B cell (primary cell): Measurements from ENCODE around the gene GSE1. TPM values are rescaled to one million over a fixed set of nuclear protein-coding genes. Genes with fewer than 3 reads are reported as not detected.
A peak's percentile ranks its signal among the peaks of the same experiment; 100 is the strongest.

ENCODE experiments used
- ATAC-seq: fragments of 200-7000 bp; cut with Tn5 transposase; one replicate; pipeline ENCODE4 v1.10.0; 2021; ENCODE audit warnings: low read depth, mild to moderate bottlenecking, moderate number of reproducible peaks, moderate library complexity
- CTCF ChIA-PET: fragments of 350-600 bp; sonication (Branson Sonifier 250); formaldehyde crosslinking; loops from one replicate; lab custom pipeline; 2021; ENCODE audit warnings: antibody characterized with exemption, inconsistent platforms; lab: Charles Lee
- POLR2A ChIA-PET: fragments of 350-600 bp; sonication (Branson Sonifier 250); formaldehyde crosslinking; loops from one replicate; lab custom pipeline; 2021; ENCODE audit warnings: antibody characterized with exemption; lab: Charles Lee
- DNase-seq: peaks from one replicate; pipeline ENCODE4 v3.0.0; 2013
- H2AFZ ChIP-seq: 2 replicates; pipeline ENCODE4 v1.6.1; 2012; ENCODE audit warnings: mild to moderate bottlenecking, low read depth, low read length; ENCODE audit not compliant: insufficient read depth, poor library complexity, severe bottlenecking
- H3K27ac ChIP-seq, 2 donors: 1 replicate in 1 of 2; 2 replicates in 1 of 2; pipeline ENCODE4 v1.5.1; 2012 to 2013; ENCODE audit warnings: low read length in 2 of 2, mild to moderate bottlenecking in 2 of 2, moderate library complexity in 1 of 2
- H3K27me3 ChIP-seq, 4 experiments: fragments of 200-600 bp in 1 of 4; sonication (generic) in 1 of 4; replicated peaks in 1 of 4; 1 replicate in 2 of 4; 2 replicates in 2 of 4; pipeline versions ENCODE4 v1.6.1 to v1.7.0; 2013 to 2016; ENCODE audit warnings: low read length in 3 of 4, mild to moderate bottlenecking in 2 of 4, mixed read lengths in 1 of 4, moderate library complexity in 1 of 4; ENCODE audit not compliant: insufficient read depth in 4 of 4, control insufficient read depth in 3 of 4; ENCODE audit errors: control extremely low read depth in 1 of 4
- H3K36me3 ChIP-seq, 2 experiments: replicated peaks in 1 of 2; 1 replicate in 1 of 2; 2 replicates in 1 of 2; pipeline versions ENCODE4 v1.6.1 to v1.7.1; 2013; ENCODE audit warnings: low read length in 1 of 2; ENCODE audit not compliant: insufficient read depth in 2 of 2, control insufficient read depth in 1 of 2; ENCODE audit errors: control extremely low read depth in 1 of 2, extremely low read depth in 1 of 2
- H3K4me1 ChIP-seq, 2 donors: fragments of 200-600 bp in 1 of 2; sonication (generic) in 1 of 2; 1 replicate in 1 of 2; 2 replicates in 1 of 2; pipeline versions ENCODE4 v1.5.1 to v1.6.1; 2013 to 2017; ENCODE audit warnings: low read length in 2 of 2; ENCODE audit not compliant: control insufficient read depth in 2 of 2, insufficient read depth in 2 of 2
- H3K4me2 ChIP-seq: replicated peaks from 2 replicates; pipeline ENCODE3; 2012; ENCODE audit warnings: mild to moderate bottlenecking, low read depth, low read length; ENCODE audit not compliant: poor library complexity, severe bottlenecking
- H3K4me3 ChIP-seq, 5 experiments: fragments of 200-600 bp in 1 of 5; sonication (generic) in 1 of 5; 1 replicate in 3 of 5; 2 replicates in 2 of 5; pipeline versions ENCODE4 v1.5.1 to v1.7.0; 2011 to 2016; ENCODE audit warnings: low read length in 4 of 5, mild to moderate bottlenecking in 4 of 5, low read depth in 2 of 5, control low read depth in 1 of 5, moderate library complexity in 1 of 5; ENCODE audit not compliant: insufficient read depth in 1 of 5; ENCODE audit errors: control extremely low read depth in 1 of 5, extremely low read depth in 1 of 5
- H3K79me2 ChIP-seq: fragments of 200-600 bp; sonication (generic); one replicate; pipeline ENCODE4 v1.6.0; 2016; ENCODE audit warnings: low read length; ENCODE audit not compliant: control insufficient read depth, insufficient read depth
- H3K9ac ChIP-seq: fragments of 200-600 bp; sonication (generic); 2 replicates; pipeline ENCODE4 v1.6.1; 2017; ENCODE audit warnings: mild to moderate bottlenecking, low read length, moderate library complexity
- H3K9me3 ChIP-seq, 3 donors: one replicate each; pipeline versions ENCODE4 v1.6.1 to v1.7.1; 2013; ENCODE audit warnings: low read length in 2 of 3; ENCODE audit not compliant: control insufficient read depth in 2 of 3, insufficient read depth in 1 of 3; ENCODE audit errors: control extremely low read depth in 1 of 3
- H4K20me1 ChIP-seq: 2 replicates; pipeline ENCODE4 v1.6.0; 2012; ENCODE audit warnings: mild to moderate bottlenecking, low read length; ENCODE audit not compliant: insufficient read depth, control insufficient read depth, poor library complexity, severe bottlenecking
- H3K27ac Mint-ChIP-seq: one replicate; pipeline ENCODE4 v1.8.0; 2021; ENCODE audit warnings: mixed read lengths
- H3K27me3 Mint-ChIP-seq: one replicate; pipeline ENCODE4 v1.8.0; 2021; ENCODE audit warnings: mixed read lengths
- H3K4me1 Mint-ChIP-seq: one replicate; pipeline ENCODE4 v1.8.0; 2021; ENCODE audit warnings: mixed read lengths
- H3K4me3 Mint-ChIP-seq: one replicate; pipeline ENCODE4 v1.8.0; 2021; ENCODE audit warnings: mixed read lengths
- H3K9me3 Mint-ChIP-seq: one replicate; pipeline ENCODE4 v1.8.0; 2022; ENCODE audit warnings: mixed read lengths; ENCODE audit not compliant: insufficient read depth
- CTCF ChIP-seq: fragments of 200-600 bp; IDR thresholded peaks from one replicate; pipeline ENCODE4 v1.8.0; 2022; ENCODE audit warnings: antibody characterized with exemption, mild to moderate bottlenecking
- EZH2 ChIP-seq: IDR thresholded peaks from 2 replicates; pipeline ENCODE4 v1.6.1; 2012; ENCODE audit warnings: borderline replicate concordance, low read depth, mild to moderate bottlenecking, moderate library complexity, low read length; ENCODE audit not compliant: insufficient read depth, poor library complexity, severe bottlenecking
- WGBS: methylation state at CpG from one replicate; pipeline ENCODE4 v1.1.5; 2013; ENCODE audit warnings: missing lambda C conversion rate; ENCODE audit not compliant: insufficient coverage; 5-methylcytosine and 5-hydroxymethylcytosine counted together
- intact Hi-C: fragments of 100-400 bp; cut with micrococcal nuclease; formaldehyde crosslinking; loops from one replicate; pipeline ENCODE4 v1.10.0; 2022
- polyA plus RNA-seq: library from polyadenylated mRNA; depleted of rRNA; stranded (reverse); fragments of >200 nt; gene quantifications from 2 replicates; pipeline ENCODE4 v1.2.3, GENCODE V29; 2012
- total RNA-seq, 2 donors: library from RNA; stranded (reverse); fragments of 120-200 nt in 1 of 2; gene quantifications; 1 replicate in 1 of 2; 2 replicates in 1 of 2; pipeline versions ENCODE4 v1.2.3 to v1.2.4, GENCODE V29; 2013 to 2022

GSE1 gene
- total and polyA plus RNA-seq, 2 donors (not counting 1 experiment from before 2014, with no cell fraction given) = 57.3 to 76.1 TPM

GRCh38 chr16:85717393-85718152, 104.5 kb downstream of the GSE1 start:
- peak overlapping the region; percentile 32 for H3K4me2 ChIP-seq
- peaks cover 74% of the 10 kb centered on the region for H4K20me1 ChIP-seq
- no peak overlapping the region for H3K9ac ChIP-seq
- intact Hi-C loops = loop anchor here (1.0 kb wide), 3 partner anchors 42 to 58 kb away; no protein-coding TSS in a partner anchor
- H3K9me3 Mint-ChIP-seq = no peaks in the 10 kb centered on the region
- peaks cover 7 to 34% of the 10 kb centered on the region in 2 donors for H3K4me1 ChIP-seq
- H3K79me2 ChIP-seq = peaks cover 43% of the 10 kb centered on the region
- H3K27me3 ChIP-seq = no peaks in the 10 kb centered on the region
- ATAC-seq (peak; percentile 28), DNase-seq (peak; percentile 77)
- ChIA-PET POLR2A (interaction anchor here (0.5 to 1.3 kb wide), 2 partner anchors 58 to 83 kb away, joined by 3 read pairs; no protein-coding TSS in a partner anchor), CTCF (interaction anchor here (0.8 to 5.8 kb wide), 13 partner anchors 20 to 420 kb away, joined by 3 to 77 read pairs (median 5); partner anchors contain the start of gene C16orf74)
- no peak overlapping the region for H3K4me3 Mint-ChIP-seq
- peaks cover 1 to 13% of the 10 kb centered on the region in 2 experiments for H3K36me3 ChIP-seq
- H3K4me1 Mint-ChIP-seq = peaks cover 27% of the 10 kb centered on the region
- peak overlapping the region; percentile 26 for H3K27ac Mint-ChIP-seq
- TF ChIP-seq CTCF = peak; percentile 80
- no peak for TF ChIP-seq EZH2
- no peak overlapping the region for H3K4me3 ChIP-seq
- peaks cover 0 to 7% (median 0%) of the 10 kb centered on the region in 3 donors for H3K9me3 ChIP-seq
- no peaks in the 10 kb centered on the region for H3K27me3 Mint-ChIP-seq
- no peak overlapping the region for H3K27ac ChIP-seq
- no peak overlapping the region for H2AFZ ChIP-seq
- WGBS = 46% methylated on average over 21 of the region's 21 CpGs

- Mint-ChIP-seq H3K4me1 (peaks cover 27% of the 10 kb centered on the region), H3K27ac (peak overlapping the region; percentile 26), H3K27me3 (no peaks in the 10 kb centered on the region), H3K4me3 (no peak overlapping the region), H3K9me3 (no peaks in the 10 kb centered on the region)
- peaks cover 0 to 2% (median 0%) of the 10 kb centered on the region in 3 donors for H3K9me3 ChIP-seq
- intact Hi-C loops = loop anchor here (1.0 kb wide), 3 partner anchors 41 to 59 kb away; no protein-coding TSS in a partner anchor
- H3K9ac ChIP-seq = no peak overlapping the region
- POLR2A ChIA-PET = interaction anchor here (1.3 kb wide), 1 partner anchor 82 kb away, joined by 3 read pairs; no protein-coding TSS in a partner anchor
- no peak overlapping the region for H3K4me3 ChIP-seq
- CTCF ChIA-PET = interaction anchor here (1.0 to 5.8 kb wide), 15 partner anchors 14 to 79 kb away, joined by 3 to 77 read pairs (median 6); partner anchors contain the start of gene C16orf74
- H3K4me2 ChIP-seq = peak overlapping the region; percentile 32
- peaks cover 43% of the 10 kb centered on the region for H3K79me2 ChIP-seq
- H3K36me3 ChIP-seq = peaks cover 1 to 10% of the 10 kb centered on the region in 2 experiments
- peak; percentile 18 for TF ChIP-seq CTCF
- TF ChIP-seq EZH2 = no peak
- H2AFZ ChIP-seq = no peak overlapping the region
- DNase-seq (no peak), ATAC-seq (no peak)
- 47% methylated on average over 6 of the region's 6 CpGs for WGBS
- no peaks in the 10 kb centered on the region for H3K27me3 ChIP-seq
- H3K4me1 ChIP-seq = peaks cover 7 to 34% of the 10 kb centered on the region in 2 donors
- peaks cover 71% of the 10 kb centered on the region for H4K20me1 ChIP-seq
- H3K27ac ChIP-seq = no peak overlapping the region
Measured at GRCh38 chr16:85718153-85718477, 105.0 kb downstream of the GSE1 start.
